T-helper 2 cell treated with Interferon-gamma antibody and Interleukin-4, amounts not matched to agents 100 ng/mL and 5 ng/mL, for 36 hours (primary cell): ENCODE data around the gene DCDC2B. TPM values are rescaled to one million over a fixed set of nuclear protein-coding genes. Genes with fewer than 3 reads are reported as not detected.
"Not testable (repeated sequence)": the region's sequence is repeated elsewhere in the genome, so short reads cannot be mapped to it uniquely, and the experiment has no call there.

Experiments used
- intact Hi-C: fragments of 100-400 bp; cut with micrococcal nuclease; formaldehyde crosslinking; loops from one replicate; pipeline ENCODE4 v1.15.1; 2023
- total RNA-seq: library from RNA; stranded (reverse); gene quantifications from 2 replicates; pipeline ENCODE4 v1.2.3, GENCODE V29; 2022

Gene DCDC2B
- total RNA-seq, 1 donor from 2014 or later: not detected

GRCh38 chr1:32255072-32256071, 46.5 kb downstream of the DCDC2B start:
- intact Hi-C loops: loop anchor here (10.0 kb wide), 1 partner anchor 321 kb away; the partner anchor contains the start of gene PTP4A2

- intact Hi-C loops: loop anchor here (10.0 kb wide), 1 partner anchor 322 kb away; the partner anchor contains the start of gene PTP4A2
These were observed 47.8 kb downstream of the DCDC2B start for GRCh38 chr1:32256473-32257226.

GRCh38 chr1:32257227-32257508, 48.3 kb downstream of the DCDC2B start:
- intact Hi-C loops: loop anchor here (10.0 kb wide), 1 partner anchor 322 kb away; the partner anchor contains the start of gene PTP4A2

- intact Hi-C loops: not testable (repeated sequence)
These were observed 54.3 kb downstream of the DCDC2B start for GRCh38 chr1:32263236-32263593.

- intact Hi-C loops: no loop called here
These were observed 54.9 kb downstream of the DCDC2B start for GRCh38 chr1:32263744-32264143.

Other genes starting within 250 kb of the DCDC2B start
- 160 and 162 TPM in 2 replicates for gene KHDRBS1, start 195.2 kb upstream of the DCDC2B start, total RNA-seq
- 32.7 and 34.8 TPM in 2 replicates for gene TMEM39B, start 136.2 kb upstream of the DCDC2B start, total RNA-seq
- gene KPNA6, start 101.0 kb upstream of the DCDC2B start, total RNA-seq: 64.9 and 67.0 TPM in 2 replicates
- 79.4 and 79.8 TPM in 2 replicates for gene TXLNA, start 29.4 kb upstream of the DCDC2B start, total RNA-seq
- gene CCDC28B, start 8.5 kb upstream of the DCDC2B start, total RNA-seq: 34.3 and 35.5 TPM in 2 replicates
- gene IQCC, start 3.4 kb upstream of the DCDC2B start, total RNA-seq: 4.3 and 5.3 TPM in 2 replicates
- 13.7 and 17.5 TPM in 2 replicates for gene TMEM234, start 13.3 kb downstream of the DCDC2B start, total RNA-seq
- gene EIF3I, start 13.3 kb downstream of the DCDC2B start, total RNA-seq: 203 and 215 TPM in 2 replicates
- 0.34 and 0.52 TPM in 2 replicates for gene FAM167B, start 38.1 kb downstream of the DCDC2B start, total RNA-seq
- gene LCK, start 42.2 kb downstream of the DCDC2B start, total RNA-seq: 413 and 422 TPM in 2 replicates
- gene HDAC1, start 83.0 kb downstream of the DCDC2B start, total RNA-seq: 202 and 216 TPM in 2 replicates
- gene MARCKSL1, start 127.1 kb downstream of the DCDC2B start, total RNA-seq: 24.6 and 28.4 TPM in 2 replicates
- gene FAM229A, start 153.4 kb downstream of the DCDC2B start, total RNA-seq: 7.3 and 7.9 TPM in 2 replicates
- gene TSSK3, start 153.4 kb downstream of the DCDC2B start, total RNA-seq: 0.64 and 1.7 TPM in 2 replicates
- 48.3 and 49.9 TPM in 2 replicates for gene BSDC1, start 185.4 kb downstream of the DCDC2B start, total RNA-seq